Tibial artery (tissue), 4 donors: Measurements from ENCODE around the gene TUBGCP3.
A peak's percentile ranks its signal among the peaks of the same experiment; 100 is the strongest.
"Not testable (repeated sequence)": the region's sequence is repeated elsewhere in the genome, so short reads cannot be mapped to it uniquely, and the experiment has no call there.

ENCODE experiments used
- DNase-seq, 2 donors: peaks; one replicate each; pipeline ENCODE4 v3.0.0-alpha.2; 2019
- H3K27ac ChIP-seq, 2 donors: fragments of 200-600 bp; sonication (generic) in 1 of 2; 1 replicate in 1 of 2; 2 replicates in 1 of 2; pipeline ENCODE4 v1.5.1; 2018 to 2019; ENCODE audit warnings: mild to moderate bottlenecking in 1 of 2
- H3K27me3 ChIP-seq, 2 donors: fragments of 200-600 bp; sonication (generic) in 1 of 2; one replicate each; pipeline versions ENCODE4 v1.5.1 to v1.6.0; 2016 to 2019
- H3K36me3 ChIP-seq, 3 donors: fragments of 200-600 bp; sonication (generic) in 2 of 3; one replicate each; pipeline ENCODE4 v1.5.1; 2016 to 2019; ENCODE audit warnings: mild to moderate bottlenecking in 2 of 3
- H3K4me1 ChIP-seq, 4 donors: fragments of 200-600 bp; sonication (generic) in 2 of 4; 1 replicate in 3 of 4; 2 replicates in 1 of 4; pipeline ENCODE4 v1.5.1; 2016 to 2019
- H3K4me3 ChIP-seq, 2 donors: fragments of 200-600 bp; sonication (generic) in 1 of 2; 1 replicate in 1 of 2; 2 replicates in 1 of 2; pipeline ENCODE4 v1.5.1; 2018 to 2019; ENCODE audit warnings: mild to moderate bottlenecking in 2 of 2
- H3K9me3 ChIP-seq, 3 donors: fragments of 200-600 bp; sonication (generic) in 1 of 3; one replicate each; pipeline ENCODE4 v1.5.1; 2016 to 2019
- CTCF ChIP-seq, 2 experiments: fragments of 200-600 bp in 1 of 2; fragments of 450-650 bp in 1 of 2; IDR thresholded peaks; one replicate each; pipeline ENCODE4 v1.5.1; 2017 to 2019; ENCODE audit warnings: antibody characterized with exemption in 2 of 2, mild to moderate bottlenecking in 1 of 2, moderate library complexity in 1 of 2
- intact Hi-C: fragments of 100-400 bp; cut with DNase I; formaldehyde crosslinking; loops from one replicate; pipeline ENCODE4 v1.15.0; 2023; ENCODE audit warnings: low total_unique reads

TUBGCP3 gene

DNA sequence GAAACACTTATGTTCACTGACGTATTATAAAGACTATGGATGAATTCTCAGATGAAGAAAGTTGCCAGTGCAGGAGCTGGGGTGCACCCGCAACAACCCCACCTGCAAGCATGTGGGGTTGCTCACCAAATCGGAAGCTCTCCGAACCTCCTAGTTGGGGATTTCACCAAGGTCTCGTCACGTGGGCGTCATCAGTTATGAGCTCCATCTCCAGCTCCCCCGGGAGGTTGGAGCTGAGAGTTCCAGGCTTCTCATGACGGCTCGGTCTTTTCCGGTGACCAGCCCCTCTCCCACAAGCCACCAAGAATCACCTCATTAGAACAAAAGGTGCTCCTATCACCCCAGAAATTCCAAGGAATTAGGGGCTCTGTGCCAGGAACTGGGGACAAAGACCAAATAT is 46.1 kb upstream of the TUBGCP3 start:
- intact Hi-C loops, result no loop called here
- H3K9me3 ChIP-seq, result no peaks in the 10 kb centered on the region
- H3K36me3 ChIP-seq, result no peaks in the 10 kb centered on the region
- no peaks in the 10 kb centered on the region for H3K4me1 ChIP-seq
- H3K27me3 ChIP-seq, result peaks cover 0 to 37% of the 10 kb centered on the region in 2 donors
- no peak for TF ChIP-seq CTCF (IDR thresholded peaks at IDR 0.05)
- no peak overlapping the region for H3K4me3 ChIP-seq
- DNase-seq, result no peak
- no peak overlapping the region for H3K27ac ChIP-seq

DNA sequence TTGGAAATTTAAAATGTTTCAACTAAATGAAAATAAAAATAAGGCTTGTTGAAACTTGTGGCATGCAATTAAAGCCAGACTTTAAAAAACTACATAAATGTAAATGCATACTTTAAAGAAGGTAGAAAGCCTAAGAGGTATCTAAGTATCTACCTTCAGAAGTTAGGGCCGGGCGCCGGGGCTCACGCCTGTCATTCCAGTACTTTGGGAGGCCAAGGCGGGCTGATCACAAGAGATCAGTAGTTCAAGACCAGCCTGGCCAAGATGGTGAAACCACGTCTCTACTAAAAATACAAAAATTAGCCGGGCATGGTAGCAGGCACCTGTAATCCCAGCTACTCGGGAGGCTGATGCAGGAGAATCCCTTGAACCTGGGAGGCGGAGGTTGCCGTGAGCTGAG is 42.3 kb upstream of the TUBGCP3 start:
- H3K36me3 ChIP-seq, H3K9me3 ChIP-seq, intact Hi-C loops, DNase-seq, H3K4me1 ChIP-seq, H3K4me3 ChIP-seq, H3K27ac ChIP-seq: not testable (repeated sequence)
- peaks cover 0 to 16% of the 10 kb centered on the region in 2 donors for H3K27me3 ChIP-seq

- Histone ChIP-seq H3K36me3 (no peaks in the 10 kb centered on the region), H3K27me3 (peaks cover 0 to 24% of the 10 kb centered on the region in 2 donors), H3K4me1 (no peaks in the 10 kb centered on the region), H3K27ac (no peak overlapping the region), H3K9me3 (no peaks in the 10 kb centered on the region), H3K4me3 (no peak overlapping the region)
- intact Hi-C loops, result no loop called here
- peak in 1 of 2 donors; percentile 5 for DNase-seq
- TF ChIP-seq CTCF (IDR thresholded peaks at IDR 0.05), result no peak
Observed at GRCh38 chr13:112629161-112629560, 41.2 kb upstream of the TUBGCP3 start.

GRCh38 chr13:112627613-112628012 is 39.7 kb upstream of the TUBGCP3 start:
- intact Hi-C loops, result not testable (repeated sequence)
- peaks cover 0 to 33% of the 10 kb centered on the region in 2 donors for H3K27me3 ChIP-seq

DNA sequence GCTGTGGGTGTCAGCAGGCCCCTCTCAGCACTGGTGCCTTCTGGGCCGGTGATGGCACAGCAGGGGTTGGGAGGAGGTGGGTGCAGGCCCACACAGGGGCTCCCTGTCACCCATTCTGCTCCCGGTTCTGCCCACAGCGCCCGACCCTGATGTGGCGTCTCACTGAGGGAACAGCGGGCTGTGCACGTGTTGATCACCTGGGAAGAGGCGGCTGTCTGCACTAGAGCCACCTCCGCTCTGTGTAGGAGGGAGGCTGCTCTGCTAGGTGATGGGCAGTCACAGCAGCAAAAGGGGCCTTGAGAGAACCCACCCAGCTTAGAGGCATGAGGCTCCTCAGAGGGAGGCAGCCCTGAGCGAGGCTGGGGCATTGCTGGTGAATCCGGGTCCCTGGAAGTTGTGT is 39.2 kb upstream of the TUBGCP3 start:
- H3K27me3 ChIP-seq, result peaks cover 0 to 32% of the 10 kb centered on the region in 2 donors
- no peak overlapping the region for H3K4me3 ChIP-seq
- peak in 1 of 2 donors; percentile 21 for DNase-seq
- H3K9me3 ChIP-seq, result no peaks in the 10 kb centered on the region
- no peak for TF ChIP-seq CTCF (IDR thresholded peaks at IDR 0.05)
- H3K27ac ChIP-seq, result no peak overlapping the region
- H3K4me1 ChIP-seq, result no peaks in the 10 kb centered on the region
- intact Hi-C loops, result no loop called here
- no peaks in the 10 kb centered on the region for H3K36me3 ChIP-seq

More at GRCh38 chr13:112627613-112628012, 39.7 kb upstream of the TUBGCP3 start:
- H3K9me3 ChIP-seq, H3K36me3 ChIP-seq, H3K4me3 ChIP-seq, H3K27ac ChIP-seq, H3K4me1 ChIP-seq: not testable (repeated sequence)
- DNase-seq, result peak in 1 of 2 donors; percentile 21

GRCh38 chr13:112626761-112627160 is 38.8 kb upstream of the TUBGCP3 start:
- no peaks in the 10 kb centered on the region for H3K4me1 ChIP-seq
- H3K27me3 ChIP-seq, result peaks cover 0 to 32% of the 10 kb centered on the region in 2 donors
- intact Hi-C loops, result no loop called here
- TF ChIP-seq CTCF (IDR thresholded peaks at IDR 0.05), result no peak
- no peak overlapping the region for H3K27ac ChIP-seq
- DNase-seq, result peak in 1 of 2 donors; percentile 47
- no peaks in the 10 kb centered on the region for H3K36me3 ChIP-seq
- H3K4me3 ChIP-seq, result no peak overlapping the region
- H3K9me3 ChIP-seq, result no peaks in the 10 kb centered on the region

- no peaks in the 10 kb centered on the region for H3K4me1 ChIP-seq
- no peak for TF ChIP-seq CTCF (IDR thresholded peaks at IDR 0.05)
- DNase-seq, result peak in 1 of 2 donors; percentile 24
- peaks cover 0 to 32% of the 10 kb centered on the region in 2 donors for H3K27me3 ChIP-seq
- no peak overlapping the region for H3K27ac ChIP-seq
- intact Hi-C loops, result no loop called here
- no peaks in the 10 kb centered on the region for H3K36me3 ChIP-seq
- H3K4me3 ChIP-seq, result no peak overlapping the region
- no peaks in the 10 kb centered on the region for H3K9me3 ChIP-seq
Observed at GRCh38 chr13:112626124-112626523, 38.2 kb upstream of the TUBGCP3 start.
